Activated CD8-positive, alpha-beta memory T cell treated with anti-CD3 and anti-CD28 coated beads, Interleukin-2, amount 50 U/mL, for 48 hours (primary cell): ENCODE measurements around the gene DYNLT4.
A peak's percentile ranks its signal among the peaks of the same experiment; 100 is the strongest.
"Not testable (repeated sequence)": the region's sequence is repeated elsewhere in the genome, so short reads cannot be mapped to it uniquely, and the experiment has no call there.

Experiments
- DNase-seq: peaks from one replicate; pipeline ENCODE4 v3.0.0-alpha.2; 2020

Gene DYNLT4

GRCh38 chr1:44828003-44828651, 21.0 kb upstream of the DYNLT4 start:
- DNase-seq, result no peak

- DNase-seq, result no peak
Measured at GRCh38 chr1:44827197-44828002, 20.2 kb upstream of the DYNLT4 start.

- DNase-seq, result no peak
Measured at GRCh38 chr1:44826375-44827196, 19.4 kb upstream of the DYNLT4 start.

GRCh38 chr1:44824392-44824791, 17.2 kb upstream of the DYNLT4 start:
- DNase-seq, result not testable (repeated sequence)

- DNase-seq, result no peak
Measured at GRCh38 chr1:44822981-44823451, 15.9 kb upstream of the DYNLT4 start.

DNA sequence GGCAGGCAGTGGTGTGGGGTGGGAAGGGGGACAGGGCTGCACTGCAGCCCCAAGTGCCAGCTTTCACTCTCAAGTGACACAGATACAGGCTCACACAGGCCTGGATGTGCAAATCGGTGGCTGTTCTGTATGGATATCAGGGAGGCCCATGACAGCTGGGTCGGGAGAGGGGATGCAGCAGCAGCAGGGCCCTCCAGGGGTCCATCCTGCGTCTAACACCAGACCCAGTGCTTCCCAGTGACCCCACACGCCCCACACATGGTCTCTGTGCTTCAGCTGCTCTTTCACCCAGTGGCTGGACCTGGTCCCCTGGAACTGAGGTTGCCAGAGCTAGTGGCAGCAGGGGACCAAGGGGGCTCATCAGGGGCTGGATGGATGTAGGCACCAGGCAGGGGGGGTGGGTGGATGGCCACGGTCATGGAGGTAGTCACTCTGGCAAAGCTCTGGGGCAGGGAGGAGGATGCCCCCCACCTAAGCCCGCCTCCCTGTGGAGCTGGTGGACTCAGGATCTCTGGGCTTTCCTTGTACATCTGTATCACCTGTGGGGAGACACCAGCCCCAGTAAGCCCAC, 15.1 kb upstream of the DYNLT4 start:
- DNase-seq, result no peak

GRCh38 chr1:44821240-44821715, 14.1 kb upstream of the DYNLT4 start:
- DNase-seq, result no peak

DNA sequence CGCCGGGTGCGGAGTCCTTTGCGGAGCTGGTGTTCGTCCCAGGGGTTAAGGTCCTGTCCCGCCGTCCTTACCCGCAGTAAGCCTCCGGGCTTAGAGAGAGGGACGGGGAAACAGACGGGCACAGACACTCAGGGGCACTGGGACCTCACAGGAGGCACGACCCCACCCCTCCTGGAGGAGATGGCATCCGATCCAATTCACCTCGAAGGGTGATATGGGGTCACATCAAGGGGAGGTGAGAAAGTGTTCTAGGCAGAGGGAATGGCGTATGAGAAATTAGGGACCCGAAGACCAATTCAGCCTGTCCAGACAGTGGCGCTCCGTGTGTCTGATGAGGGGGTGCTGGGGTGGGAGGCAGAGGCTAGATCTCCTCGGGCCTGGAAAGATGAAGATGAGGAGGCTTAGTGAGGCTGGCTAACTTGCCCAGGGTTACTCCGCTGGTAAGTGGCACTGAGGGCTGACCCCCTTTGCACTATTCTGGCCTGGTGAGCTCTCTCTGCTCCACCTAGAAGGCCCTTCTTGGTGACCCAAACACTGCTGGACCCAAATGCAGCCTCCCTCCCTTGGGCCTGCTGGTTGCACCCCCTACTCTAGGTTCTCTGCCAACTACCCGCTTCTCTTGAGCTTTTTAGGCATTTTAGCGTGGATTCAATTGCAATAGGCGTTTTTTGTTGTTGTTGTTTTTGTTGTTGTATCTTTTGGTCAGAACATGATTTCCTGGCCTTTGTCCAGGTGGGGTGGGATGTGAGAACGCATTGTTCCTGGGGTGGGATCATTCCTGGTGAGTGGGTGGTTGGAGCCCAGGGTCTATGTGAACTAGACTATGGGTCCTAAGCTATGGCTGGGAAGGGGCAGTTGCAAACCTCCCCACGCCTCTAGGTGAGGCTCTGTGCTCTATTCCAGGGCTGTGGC, 13.4 kb upstream of the DYNLT4 start:
- DNase-seq, result no peak

- DNase-seq, result peak; percentile 94
Measured at GRCh38 chr1:44819608-44820327, 12.6 kb upstream of the DYNLT4 start.

DNA sequence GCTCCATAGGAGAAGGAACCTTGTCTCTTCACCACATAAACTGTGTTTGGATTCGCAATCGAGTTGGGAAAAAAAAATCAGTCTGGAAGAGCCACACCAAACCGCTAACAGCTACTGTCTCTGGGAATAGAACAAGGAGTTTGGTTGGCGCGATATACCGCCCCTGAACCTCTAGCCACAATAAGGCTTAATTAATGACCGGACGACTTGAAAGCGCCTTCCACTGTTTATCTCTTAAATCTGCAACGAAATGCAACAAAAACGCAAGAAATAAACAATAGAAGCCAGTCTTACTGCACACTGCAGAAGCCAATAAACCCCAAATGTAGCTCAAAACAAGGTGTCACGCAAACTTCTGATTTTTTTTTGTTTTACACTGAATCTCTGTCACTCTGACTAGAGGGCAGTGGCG, 12.1 kb upstream of the DYNLT4 start:
- no peak for DNase-seq

DNA sequence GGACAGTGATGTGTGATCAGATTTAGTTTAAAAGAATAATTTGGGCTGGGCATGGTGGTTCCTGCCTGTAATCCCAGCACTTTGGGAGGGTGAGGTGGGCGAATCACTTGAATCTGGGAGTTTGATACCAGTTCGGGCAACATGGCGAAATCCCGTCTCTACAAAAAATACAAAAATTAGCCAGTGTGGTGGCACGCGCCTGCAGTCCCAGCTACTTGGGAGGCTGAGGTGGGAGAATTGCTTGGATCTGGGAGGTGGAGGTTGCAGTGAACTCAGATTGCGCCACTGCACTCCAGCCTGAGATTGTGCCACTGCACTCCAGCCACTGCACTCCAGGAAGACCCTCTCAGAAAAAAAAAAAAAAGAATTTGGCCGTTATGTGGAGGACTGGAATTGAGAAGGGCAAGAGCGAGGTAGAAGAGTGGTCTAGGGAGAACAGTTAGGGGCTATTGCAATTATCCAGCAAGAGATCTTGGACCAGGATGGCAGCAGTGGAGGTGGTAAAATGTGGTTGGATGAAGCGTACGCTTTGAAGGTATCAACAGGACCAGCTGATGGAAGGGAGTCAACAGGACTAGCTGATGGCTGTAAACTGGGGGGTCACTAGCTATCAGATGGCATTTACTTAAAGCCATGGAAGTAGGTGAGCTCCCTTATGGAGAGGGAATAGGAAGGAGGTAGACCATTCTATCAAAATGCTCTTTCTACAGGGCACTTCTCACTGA, 10.8 kb upstream of the DYNLT4 start:
- no peak for DNase-seq

- DNase-seq, result no peak
Measured at GRCh38 chr1:44817307-44817706, 10.2 kb upstream of the DYNLT4 start.

DNA sequence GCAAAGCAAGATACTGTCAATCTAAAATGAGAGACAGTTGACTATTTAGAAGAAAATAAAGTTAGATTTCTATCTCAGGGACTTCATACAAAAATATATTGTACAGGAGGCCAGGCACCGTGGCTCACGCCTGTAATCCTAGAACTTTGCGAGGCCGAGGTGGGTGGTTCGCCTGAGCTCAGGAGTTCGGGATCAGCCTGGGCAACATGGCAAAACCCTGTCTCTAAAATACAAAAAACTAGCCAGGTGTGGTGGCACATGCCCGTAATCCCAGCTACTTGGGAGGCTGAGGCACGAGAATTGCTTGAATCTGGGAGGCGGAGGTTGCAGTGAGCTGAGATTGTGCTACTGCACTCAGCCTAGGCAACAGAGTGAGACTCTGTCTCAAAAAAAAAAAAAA, 8.8 kb upstream of the DYNLT4 start:
- not testable (repeated sequence) for DNase-seq

DNA sequence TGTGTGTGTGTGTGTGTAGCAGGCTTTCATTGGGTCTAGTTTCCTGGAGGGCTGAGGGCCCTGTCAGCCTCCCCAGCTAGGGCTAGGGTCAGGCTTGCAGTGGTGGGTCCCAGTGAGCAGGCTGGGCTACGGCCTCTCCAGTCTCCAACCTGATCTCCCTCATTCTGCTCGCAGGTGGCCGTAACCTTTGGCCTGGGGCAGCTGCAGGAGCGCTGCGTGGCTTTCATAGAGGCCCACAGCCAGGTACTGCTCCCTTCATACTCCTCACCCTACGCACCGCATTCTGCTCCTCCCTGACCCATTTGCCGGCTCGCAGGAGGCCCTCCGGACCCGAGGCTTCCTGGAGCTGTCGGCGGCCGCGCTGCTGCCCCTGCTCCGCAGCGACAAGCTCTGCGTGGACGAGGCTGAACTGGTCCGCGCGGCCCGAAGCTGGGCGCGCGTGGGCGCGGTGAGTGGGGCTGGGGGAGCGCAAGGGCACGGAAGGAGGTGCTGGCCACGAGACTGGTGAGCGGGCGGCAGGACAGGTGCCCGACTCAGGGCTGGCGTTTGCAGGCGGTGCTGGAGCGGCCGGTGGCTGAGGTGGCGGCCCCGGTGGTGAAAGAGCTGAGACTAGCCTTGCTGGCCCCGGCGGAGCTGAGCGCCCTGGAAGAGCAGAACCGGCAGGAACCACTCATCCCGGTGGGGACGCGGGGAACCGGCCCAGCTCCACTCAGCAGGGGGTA, 5.8 kb upstream of the DYNLT4 start:
- no peak for DNase-seq

DNA sequence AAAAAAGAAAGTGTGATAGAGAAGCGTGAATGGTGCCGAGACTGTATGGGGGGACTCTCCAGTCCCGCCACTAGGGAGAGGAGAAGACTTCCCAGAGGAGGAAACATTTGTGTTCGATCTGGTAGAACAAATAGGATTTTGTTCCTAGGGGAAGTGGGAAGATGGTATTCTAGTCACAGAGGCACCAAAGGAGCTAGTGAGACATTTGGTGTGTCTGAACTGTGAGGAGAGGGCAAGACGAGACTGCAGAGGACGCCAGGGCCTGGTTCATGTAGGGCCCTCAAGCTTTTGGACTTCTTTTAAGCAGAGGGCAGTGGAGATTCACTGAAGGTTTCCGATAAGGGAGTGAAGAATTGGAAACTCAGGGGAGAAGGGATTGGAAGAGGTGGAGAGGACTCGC, 4.1 kb upstream of the DYNLT4 start:
- DNase-seq, result no peak

GRCh38 chr1:44810762-44811105, 3.6 kb upstream of the DYNLT4 start:
- DNase-seq, result not testable (repeated sequence)

DNA sequence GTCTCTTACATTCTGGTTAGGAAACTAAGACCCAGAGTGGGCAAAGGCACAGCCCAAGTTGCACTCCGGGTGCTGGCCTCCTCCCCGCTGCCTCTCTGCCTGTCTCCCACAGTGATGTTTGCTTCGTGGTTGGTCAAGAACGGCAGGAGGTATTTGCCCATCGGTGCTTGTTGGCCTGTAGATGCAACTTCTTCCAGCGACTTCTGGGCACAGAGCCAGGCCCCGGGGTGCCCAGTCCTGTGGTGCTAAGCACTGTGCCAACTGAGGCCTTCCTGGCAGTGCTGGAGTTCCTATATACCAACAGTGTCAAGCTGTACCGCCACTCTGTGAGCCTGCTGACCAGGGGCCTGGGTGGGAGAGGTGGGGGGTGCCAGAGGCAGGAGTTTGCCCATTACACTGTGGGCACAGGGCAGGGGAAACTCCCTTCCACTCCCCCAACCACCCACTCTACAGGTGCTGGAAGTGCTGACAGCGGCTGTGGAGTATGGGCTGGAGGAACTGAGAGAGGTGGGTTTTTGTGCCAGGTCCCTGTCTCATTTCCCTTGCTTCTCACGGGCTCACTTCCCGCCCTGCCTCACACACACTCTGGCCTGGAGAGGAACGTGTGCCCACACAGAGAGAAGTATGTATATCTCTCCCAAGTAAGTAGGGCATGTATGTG, 3.1 kb upstream of the DYNLT4 start:
- no peak for DNase-seq

GRCh38 chr1:44808938-44809917, 2.1 kb upstream of the DYNLT4 start:
- peak; percentile 88 for DNase-seq
